GM19035 (cell line): Measurements from ENCODE around the gene TNFSF12.

Experiments used
- ATAC-seq: cut with Tn5 transposase; IDR thresholded peaks from one replicate; pipeline ENCODE4 v1.9.1; 2021; ENCODE audit not compliant: unreplicated experiment

The TNFSF12 gene

GRCh38 chr17:7563115-7563869 is 14.4 kb downstream of the TNFSF12 start:
- no peak for ATAC-seq

DNA sequence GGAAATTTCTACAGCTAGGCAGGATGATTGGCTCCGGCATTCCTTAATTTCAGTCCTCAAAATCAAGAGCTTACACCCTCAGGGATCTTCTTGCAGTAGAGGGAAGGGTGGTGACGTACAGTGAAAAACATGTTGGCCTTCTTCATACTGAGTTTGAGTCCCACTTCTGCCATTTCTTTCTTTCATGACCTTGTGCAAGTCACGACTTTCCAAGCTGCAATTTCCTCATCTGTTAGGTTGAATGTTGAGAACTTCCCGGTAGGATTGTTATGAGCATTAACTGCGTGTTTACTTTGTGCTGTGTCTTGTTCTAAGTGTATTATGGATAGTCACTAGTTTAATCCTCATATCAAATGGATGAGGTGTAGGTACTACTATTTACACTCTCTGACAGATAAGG is 20.7 kb downstream of the TNFSF12 start:
- ATAC-seq: no peak

DNA sequence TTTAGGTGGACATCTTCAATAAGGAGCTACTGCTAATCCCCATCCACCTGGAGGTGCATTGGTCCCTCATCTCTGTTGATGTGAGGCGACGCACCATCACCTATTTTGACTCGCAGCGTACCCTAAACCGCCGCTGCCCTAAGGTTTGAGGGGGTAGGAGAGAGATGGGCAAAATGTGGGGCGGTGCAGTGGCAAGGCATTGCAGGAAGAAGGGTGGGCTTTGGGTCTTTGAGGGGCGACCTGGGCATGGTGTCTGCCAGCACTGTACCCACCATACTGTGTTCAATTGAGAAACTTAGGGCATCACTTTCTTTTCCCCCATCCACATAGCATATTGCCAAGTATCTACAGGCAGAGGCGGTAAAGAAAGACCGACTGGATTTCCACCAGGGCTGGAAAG is 21.5 kb downstream of the TNFSF12 start:
- ATAC-seq: no peak

DNA sequence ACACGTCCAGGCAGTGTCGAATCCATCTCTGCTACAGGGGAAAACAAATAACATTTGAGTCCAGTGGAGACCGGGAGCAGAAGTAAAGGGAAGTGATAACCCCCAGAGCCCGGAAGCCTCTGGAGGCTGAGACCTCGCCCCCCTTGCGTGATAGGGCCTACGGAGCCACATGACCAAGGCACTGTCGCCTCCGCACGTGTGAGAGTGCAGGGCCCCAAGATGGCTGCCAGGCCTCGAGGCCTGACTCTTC is 23.4 kb downstream of the TNFSF12 start:
- no peak for ATAC-seq

GRCh38 chr17:7572588-7573323 is 23.9 kb downstream of the TNFSF12 start:
- ATAC-seq: peak; percentile 88

DNA sequence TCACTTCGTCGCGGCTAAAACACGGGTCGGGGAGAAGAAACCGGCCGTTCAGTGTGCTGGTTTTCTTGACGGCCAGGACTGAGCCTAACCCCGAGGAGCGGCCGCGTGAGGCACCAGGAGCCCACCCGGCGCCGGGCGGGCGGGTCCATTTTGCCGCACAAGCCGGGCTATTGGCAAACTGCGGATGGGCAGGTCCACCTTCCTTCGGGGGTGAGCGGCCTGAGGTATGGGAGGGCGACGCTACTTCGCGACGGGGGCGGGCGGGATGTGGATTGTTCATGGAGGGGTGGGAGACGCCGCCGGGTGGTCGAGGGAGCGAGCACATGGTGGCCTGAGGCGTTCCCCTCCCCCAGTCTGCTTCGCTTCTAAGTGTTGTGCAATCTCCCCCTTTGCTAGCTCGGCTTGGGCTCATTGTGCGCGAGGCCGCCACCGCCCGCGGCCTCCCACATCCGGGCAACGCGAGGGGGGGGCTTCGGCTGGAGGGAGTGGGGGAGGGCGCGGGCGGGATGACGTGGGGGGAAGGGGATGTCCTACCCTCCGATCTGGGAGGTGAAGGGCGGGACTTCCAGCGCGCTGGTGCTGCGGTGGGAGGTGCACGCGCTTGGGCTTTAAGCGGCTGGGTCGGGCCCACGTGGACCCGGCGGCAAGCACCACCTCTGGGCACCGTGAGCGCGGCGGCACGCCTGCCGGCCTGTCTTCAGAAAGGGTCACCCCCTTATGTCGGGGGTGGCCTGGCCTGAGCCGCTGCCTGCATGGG is 24.6 kb downstream of the TNFSF12 start:
- peak; percentile 24 for ATAC-seq

DNA sequence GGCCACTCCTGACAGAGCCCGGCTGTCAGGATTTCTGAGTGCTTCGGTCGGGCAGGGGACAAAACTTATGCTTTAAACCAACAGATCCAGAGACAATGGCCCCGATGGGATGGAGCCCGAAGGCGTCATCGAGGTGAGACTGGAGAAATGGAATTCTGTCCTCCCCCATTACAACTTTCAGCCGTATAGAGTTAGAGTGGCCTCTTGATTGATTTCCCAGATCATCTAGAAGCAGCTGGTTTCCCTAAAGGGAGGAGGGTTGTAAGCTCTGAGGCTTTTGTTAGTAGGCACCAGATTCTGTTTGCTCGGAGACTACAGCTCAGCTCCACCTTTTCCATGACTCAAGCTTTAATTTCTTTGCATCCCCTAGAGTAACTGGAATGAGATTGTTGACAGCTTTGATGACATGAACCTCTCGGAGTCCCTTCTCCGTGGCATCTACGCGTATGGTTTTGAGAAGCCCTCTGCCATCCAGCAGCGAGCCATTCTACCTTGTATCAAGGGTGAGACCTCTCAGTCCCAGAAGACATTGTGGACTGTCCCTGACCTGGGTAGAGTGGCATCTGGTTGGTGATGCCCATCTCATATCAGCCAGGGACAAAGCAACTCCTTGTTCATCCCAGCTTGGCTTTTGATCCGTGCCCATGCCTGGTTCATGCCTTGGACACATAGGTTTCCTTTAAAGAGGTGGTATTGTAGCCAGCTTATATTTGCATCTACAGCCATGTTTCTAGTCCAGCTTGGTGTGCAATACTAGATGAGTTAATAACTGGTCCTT is 25.5 kb downstream of the TNFSF12 start:
- no peak for ATAC-seq

DNA sequence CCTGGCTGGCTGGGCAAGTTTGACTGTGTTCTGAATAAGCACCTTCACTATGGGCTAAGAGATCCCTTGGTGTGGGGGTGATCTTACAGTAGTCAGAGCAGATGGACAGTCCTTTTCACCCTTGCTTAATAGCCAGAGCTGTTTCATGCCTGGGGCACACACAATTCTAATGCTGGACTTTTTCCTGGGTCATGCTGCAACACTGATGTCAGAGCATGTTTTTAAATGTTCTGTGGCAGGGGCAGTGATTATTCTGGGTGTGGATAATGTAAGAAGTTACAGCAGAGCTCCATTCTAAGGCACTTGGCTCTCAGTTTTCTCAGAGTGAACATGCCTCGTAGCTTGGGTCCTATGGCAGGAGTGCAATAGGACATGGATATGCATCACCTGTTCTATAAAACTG is 26.6 kb downstream of the TNFSF12 start:
- ATAC-seq: no peak

- no peak for ATAC-seq
These were observed 27.1 kb downstream of the TNFSF12 start for GRCh38 chr17:7575959-7576358.

GRCh38 chr17:7576432-7576937 is 27.6 kb downstream of the TNFSF12 start:
- ATAC-seq: no peak

DNA sequence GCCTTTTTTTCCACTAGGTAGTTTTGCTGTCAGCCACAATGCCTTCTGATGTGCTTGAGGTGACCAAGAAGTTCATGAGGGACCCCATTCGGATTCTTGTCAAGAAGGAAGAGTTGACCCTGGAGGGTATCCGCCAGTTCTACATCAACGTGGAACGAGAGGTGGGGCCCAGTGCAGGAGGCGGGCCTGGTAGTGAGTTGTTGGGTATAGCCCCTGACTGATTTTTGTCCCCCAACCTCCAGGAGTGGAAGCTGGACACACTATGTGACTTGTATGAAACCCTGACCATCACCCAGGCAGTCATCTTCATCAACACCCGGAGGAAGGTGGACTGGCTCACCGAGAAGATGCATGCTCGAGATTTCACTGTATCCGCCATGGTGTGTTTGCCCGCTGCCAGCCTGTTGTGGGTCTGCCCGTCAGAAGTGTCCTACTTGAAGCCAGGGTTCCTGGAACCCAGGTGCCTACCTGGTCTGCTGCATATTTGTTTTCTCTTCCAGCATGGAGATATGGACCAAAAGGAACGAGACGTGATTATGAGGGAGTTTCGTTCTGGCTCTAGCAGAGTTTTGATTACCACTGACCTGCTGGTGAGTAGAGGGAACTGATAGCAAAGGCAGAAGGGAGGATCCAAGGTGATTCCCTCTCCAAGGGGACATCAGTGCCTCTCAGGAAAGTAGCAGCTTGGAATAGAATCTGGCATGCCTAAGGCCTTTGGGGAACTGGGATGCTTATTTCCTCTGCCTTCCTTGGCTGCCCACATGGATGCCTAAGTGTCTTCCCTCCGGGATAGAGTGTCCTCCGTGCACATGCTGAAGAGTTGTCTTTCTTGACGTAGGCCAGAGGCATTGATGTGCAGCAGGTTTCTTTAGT is 28.7 kb downstream of the TNFSF12 start:
- ATAC-seq: no peak

DNA sequence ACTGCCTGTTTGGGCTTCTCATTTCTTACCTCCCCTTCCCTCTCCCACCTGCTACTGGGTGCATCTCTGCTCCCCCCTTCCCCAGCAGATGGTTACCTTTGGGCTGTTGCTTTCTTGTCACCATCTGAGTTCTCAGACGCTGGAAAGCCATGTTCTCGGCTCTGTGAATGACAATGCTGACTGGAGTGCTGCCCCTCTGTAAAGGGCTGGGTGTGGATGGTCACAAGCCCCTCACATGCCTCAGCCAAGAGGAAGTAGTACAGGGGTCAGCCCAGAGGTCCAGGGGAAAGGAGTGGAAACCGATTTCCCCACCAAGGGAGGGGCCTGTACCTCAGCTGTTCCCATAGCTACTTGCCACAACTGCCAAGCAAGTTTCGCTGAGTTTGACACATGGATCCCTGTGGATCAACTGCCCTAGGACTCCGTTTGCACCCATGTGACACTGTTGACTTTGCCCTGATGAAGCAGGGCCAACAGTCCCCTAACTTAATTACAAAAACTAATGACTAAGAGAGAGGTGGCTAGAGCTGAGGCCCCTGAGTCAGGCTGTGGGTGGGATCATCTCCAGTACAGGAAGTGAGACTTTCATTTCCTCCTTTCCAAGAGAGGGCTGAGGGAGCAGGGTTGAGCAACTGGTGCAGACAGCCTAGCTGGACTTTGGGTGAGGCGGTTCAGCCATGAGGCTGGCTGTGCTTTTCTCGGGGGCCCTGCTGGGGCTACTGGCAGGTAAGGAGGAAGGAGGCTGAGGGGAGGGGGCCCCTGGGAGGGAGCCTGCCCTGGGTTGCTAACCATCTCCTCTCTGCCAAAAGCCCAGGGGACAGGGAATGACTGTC is 30.4 kb downstream of the TNFSF12 start, which contains the start of gene CD68:
Gene CD68, plus strand, starts transcription at position 638 of the 833 bp plus-strand sequence. Its CDS starts 40 bp downstream, at position 678.
- ATAC-seq: peak; percentile 26

DNA sequence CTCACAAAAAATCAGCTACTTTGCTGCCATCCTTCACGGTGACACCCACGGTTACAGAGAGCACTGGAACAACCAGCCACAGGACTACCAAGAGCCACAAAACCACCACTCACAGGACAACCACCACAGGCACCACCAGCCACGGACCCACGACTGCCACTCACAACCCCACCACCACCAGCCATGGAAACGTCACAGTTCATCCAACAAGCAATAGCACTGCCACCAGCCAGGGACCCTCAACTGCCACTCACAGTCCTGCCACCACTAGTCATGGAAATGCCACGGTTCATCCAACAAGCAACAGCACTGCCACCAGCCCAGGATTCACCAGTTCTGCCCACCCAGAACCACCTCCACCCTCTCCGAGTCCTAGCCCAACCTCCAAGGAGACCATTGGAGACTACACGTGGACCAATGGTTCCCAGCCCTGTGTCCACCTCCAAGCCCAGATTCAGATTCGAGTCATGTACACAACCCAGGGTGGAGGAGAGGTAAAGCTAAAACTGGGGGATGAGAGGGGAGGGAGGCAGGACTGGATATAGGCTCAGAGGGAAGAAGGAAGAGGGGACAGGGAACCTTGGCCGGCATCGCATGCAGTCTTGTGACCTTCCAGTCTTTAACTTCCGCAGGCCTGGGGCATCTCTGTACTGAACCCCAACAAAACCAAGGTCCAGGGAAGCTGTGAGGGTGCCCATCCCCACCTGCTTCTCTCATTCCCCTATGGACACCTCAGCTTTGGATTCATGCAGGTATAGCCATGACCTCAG is 31.2 kb downstream of the TNFSF12 start:
- ATAC-seq: no peak

- ATAC-seq: no peak
These were observed 32.0 kb downstream of the TNFSF12 start for GRCh38 chr17:7580604-7581575.

- no peak for ATAC-seq
These were observed 33.8 kb downstream of the TNFSF12 start for GRCh38 chr17:7582396-7583252.
